Fibroblast of lung (primary cell): Measurements from ENCODE around the gene FUT1. TPM values are rescaled to one million over a fixed set of nuclear protein-coding genes. Genes with fewer than 3 reads are reported as not detected.
"Not testable (repeated sequence)": the region's sequence is repeated elsewhere in the genome, so short reads cannot be mapped to it uniquely, and the experiment has no call there.

Experiments used
- DNase-seq, 2 donors: peaks; one replicate each; pipeline versions ENCODE4 v3.0.0 to v3.0.0-alpha.2; 2010; ENCODE audit warnings: low read depth in 2 of 2
- H2AFZ ChIP-seq: 2 replicates; pipeline ENCODE4 v1.5.1; 2012; ENCODE audit warnings: low read length, control low read depth, inconsistent platforms
- H3K27ac ChIP-seq: 2 replicates; pipeline ENCODE4 v1.5.1; 2011; ENCODE audit warnings: low read length, control low read depth; ENCODE audit not compliant: insufficient read depth
- H3K27me3 ChIP-seq: 2 replicates; pipeline ENCODE4 v1.5.1; 2011; ENCODE audit warnings: mild to moderate bottlenecking, low read length; ENCODE audit not compliant: control insufficient read depth, insufficient read depth
- H3K36me3 ChIP-seq: 2 replicates; pipeline ENCODE4 v1.5.1; 2011; ENCODE audit warnings: low read length; ENCODE audit not compliant: control insufficient read depth, insufficient read depth
- H3K4me1 ChIP-seq: 2 replicates; pipeline ENCODE4 v1.5.1; 2011; ENCODE audit warnings: low read length; ENCODE audit not compliant: control insufficient read depth, insufficient read depth; ENCODE audit errors: extremely low read depth
- H3K4me2 ChIP-seq: 2 replicates; pipeline ENCODE4 v1.5.1; 2011; ENCODE audit warnings: low read length, control low read depth; ENCODE audit not compliant: insufficient read depth; ENCODE audit errors: extremely low read depth
- H3K4me3 ChIP-seq, 4 experiments: fragments of 200-600 bp in 1 of 4; sonication (generic) in 1 of 4; replicated peaks in 1 of 4; 2 replicates each; pipeline ENCODE4 v1.5.1; 2011 to 2016; ENCODE audit warnings: low read length in 4 of 4, low read depth in 3 of 4, mild to moderate bottlenecking in 3 of 4, control low read depth in 2 of 4, inconsistent platforms in 1 of 4, mixed read lengths in 1 of 4; ENCODE audit not compliant: insufficient read depth in 1 of 4; ENCODE audit errors: control extremely low read depth in 1 of 4
- H3K79me2 ChIP-seq: 2 replicates; pipeline ENCODE4 v1.5.1; 2012; ENCODE audit warnings: mild to moderate bottlenecking, low read length, inconsistent platforms; ENCODE audit not compliant: control insufficient read depth, insufficient read depth
- H3K9ac ChIP-seq: 2 replicates; pipeline ENCODE4 v1.5.1; 2011; ENCODE audit warnings: mild to moderate bottlenecking, low read length, control low read depth; ENCODE audit not compliant: insufficient read depth
- H3K9me3 ChIP-seq: 2 replicates; pipeline ENCODE4 v1.5.1; 2012; ENCODE audit warnings: low read depth, low read length; ENCODE audit not compliant: control insufficient read depth, insufficient read depth
- H4K20me1 ChIP-seq: 2 replicates; pipeline ENCODE4 v1.5.1; 2011; ENCODE audit warnings: low read length; ENCODE audit not compliant: control insufficient read depth, insufficient read depth; ENCODE audit errors: extremely low read depth
- CTCF ChIP-seq, 2 donors: IDR thresholded peaks in 1 of 2; conservative IDR thresholded peaks in 1 of 2; 1 replicate in 1 of 2; 2 replicates in 1 of 2; pipeline ENCODE4 v1.5.1; 2011 to 2012; ENCODE audit warnings: low read length in 2 of 2, control low read depth in 1 of 2, inconsistent platforms in 1 of 2, low read depth in 1 of 2, mild to moderate bottlenecking in 1 of 2
- EZH2 ChIP-seq: IDR thresholded peaks from 2 replicates; pipeline ENCODE4 v1.5.1; 2012; ENCODE audit warnings: low read length, control low read depth, mild to moderate bottlenecking; ENCODE audit errors: missing control alignments
- polyA plus RNA-seq, 2 donors: library from polyadenylated mRNA; depleted of rRNA in 1 of 2; stranded (reverse) in 1 of 2; unstranded in 1 of 2; fragments of >200 nt; gene quantifications; 2 replicates each; pipeline ENCODE4 v1.2.1, GENCODE V29; 2011 to 2012; ENCODE audit warnings: missing spikeins in 1 of 2
- total RNA-seq: library from RNA; depleted of rRNA; stranded (reverse); fragments of >200 nt; gene quantifications from 2 replicates; pipeline ENCODE4 v1.2.1, GENCODE V29; 2014

The FUT1 gene
- total and polyA plus RNA-seq, 2 donors (not counting 1 experiment from before 2014, with no cell fraction given) = 0.02 to 0.17 TPM

GRCh38 chr19:48793271-48793670 lies 40.8 kb upstream of the FUT1 start:
- H3K27ac ChIP-seq = no peak overlapping the region
- no peak for DNase-seq
- TF ChIP-seq EZH2 = no peak
- no peak for TF ChIP-seq CTCF (conservative IDR thresholded peaks at IDR 0.05 in 1 of 2, IDR thresholded peaks at IDR 0.05 in 1 of 2; ENCODE audit: low read depth in 1 of 2, low read length in 2 of 2)
- no peaks in the 10 kb centered on the region for H3K79me2 ChIP-seq
- H2AFZ ChIP-seq = no peak overlapping the region
- no peak overlapping the region for H3K9ac ChIP-seq
- no peaks in the 10 kb centered on the region for H3K27me3 ChIP-seq
- peaks cover 3% of the 10 kb centered on the region for H3K4me1 ChIP-seq
- H4K20me1 ChIP-seq = no peaks in the 10 kb centered on the region
- H3K4me2 ChIP-seq = no peak overlapping the region
- H3K9me3 ChIP-seq = no peaks in the 10 kb centered on the region
- no peak overlapping the region for H3K4me3 ChIP-seq
- no peaks in the 10 kb centered on the region for H3K36me3 ChIP-seq

- not testable (repeated sequence) for H3K9ac ChIP-seq, H2AFZ ChIP-seq, H4K20me1 ChIP-seq, H3K27ac ChIP-seq, H3K4me2 ChIP-seq, H3K4me3 ChIP-seq, DNase-seq, H3K9me3 ChIP-seq, H3K36me3 ChIP-seq, H3K27me3 ChIP-seq, H3K79me2 ChIP-seq, H3K4me1 ChIP-seq
Measured at GRCh38 chr19:48787331-48787730, 34.9 kb upstream of the FUT1 start.

GRCh38 chr19:48786422-48786821 lies 34.0 kb upstream of the FUT1 start:
- H3K9ac ChIP-seq, H3K27me3 ChIP-seq, H3K27ac ChIP-seq, H3K79me2 ChIP-seq, H4K20me1 ChIP-seq, H3K9me3 ChIP-seq, H2AFZ ChIP-seq, H3K4me2 ChIP-seq, H3K36me3 ChIP-seq, H3K4me1 ChIP-seq, DNase-seq, H3K4me3 ChIP-seq: not testable (repeated sequence)

- H3K36me3 ChIP-seq = no peaks in the 10 kb centered on the region
- H3K27me3 ChIP-seq = no peaks in the 10 kb centered on the region
- no peak overlapping the region for H3K9ac ChIP-seq
- H3K4me1 ChIP-seq = peaks cover 7% of the 10 kb centered on the region
- TF ChIP-seq EZH2 (no peak), CTCF (conservative IDR thresholded peaks at IDR 0.05 in 1 of 2, IDR thresholded peaks at IDR 0.05 in 1 of 2; ENCODE audit: low read depth in 1 of 2, low read length in 2 of 2) (peak; percentile 23 to 29)
- DNase-seq = peak in 1 of 2 donors; percentile 37
- H3K4me2 ChIP-seq = no peak overlapping the region
- no peaks in the 10 kb centered on the region for H3K9me3 ChIP-seq
- H2AFZ ChIP-seq = no peak overlapping the region
- no peaks in the 10 kb centered on the region for H3K79me2 ChIP-seq
- H3K4me3 ChIP-seq = no peak overlapping the region
- H4K20me1 ChIP-seq = no peaks in the 10 kb centered on the region
- no peak overlapping the region for H3K27ac ChIP-seq
Measured at GRCh38 chr19:48784527-48784926, 32.1 kb upstream of the FUT1 start.
